Measurements from ENCODE around the gene ST13. TPM values are rescaled to one million over a fixed set of nuclear protein-coding genes. Genes with fewer than 3 reads are reported as not detected.
"Not testable (repeated sequence)": the region's sequence is repeated elsewhere in the genome, so short reads cannot be mapped to it uniquely, and the experiment has no call there.

The ST13 gene
- total RNA-seq, 1 experiment from 2014 or later: 200 TPM

DNA sequence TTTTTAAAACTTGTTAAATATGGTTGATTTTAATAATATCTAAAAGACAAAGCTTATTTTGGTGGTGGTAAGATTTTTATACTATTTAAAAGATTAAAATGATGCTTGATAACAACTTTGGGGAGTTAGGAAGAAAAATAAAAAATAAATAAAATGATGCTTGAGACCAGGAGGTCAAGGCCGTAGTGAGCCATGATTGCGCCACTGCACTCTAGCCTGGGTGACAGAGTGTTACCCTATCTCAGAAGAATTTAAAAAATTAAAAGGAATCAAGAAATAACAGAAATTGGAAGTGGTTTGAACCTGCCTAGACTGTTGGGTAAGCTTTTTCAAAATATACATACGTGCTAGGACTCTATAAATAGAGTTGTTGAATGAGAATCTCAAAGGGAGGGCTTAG is 17.6 kb upstream of the ST13 start:
- H3K36me3 ChIP-seq (ENCODE audit: control insufficient read depth, insufficient read depth, low read length): 0 out of 2 replicates have a peak, but pooled peaks cover 6% of the 10 kb centered on the region
- ChIA-PET CTCF (no interaction called here), POLR2A (no interaction called here)
- DNase-seq (ENCODE audit: low read depth, low spot score) (no peak), ATAC-seq (no peak)
- H3K4me3 ChIP-seq (ENCODE audit: low read depth in 2 of 2, low read length in 2 of 2): no peak overlapping the region
- H3K4me1 ChIP-seq (ENCODE audit: control insufficient read depth, insufficient read depth, low read length): no peaks in the 10 kb centered on the region
- no peak overlapping the region for H3K27ac ChIP-seq (ENCODE audit: low read length)
- intact Hi-C loops (cut with micrococcal nuclease; ENCODE audit: unreplicated experiment): no loop called here
- TF ChIP-seq, protein P1, sequence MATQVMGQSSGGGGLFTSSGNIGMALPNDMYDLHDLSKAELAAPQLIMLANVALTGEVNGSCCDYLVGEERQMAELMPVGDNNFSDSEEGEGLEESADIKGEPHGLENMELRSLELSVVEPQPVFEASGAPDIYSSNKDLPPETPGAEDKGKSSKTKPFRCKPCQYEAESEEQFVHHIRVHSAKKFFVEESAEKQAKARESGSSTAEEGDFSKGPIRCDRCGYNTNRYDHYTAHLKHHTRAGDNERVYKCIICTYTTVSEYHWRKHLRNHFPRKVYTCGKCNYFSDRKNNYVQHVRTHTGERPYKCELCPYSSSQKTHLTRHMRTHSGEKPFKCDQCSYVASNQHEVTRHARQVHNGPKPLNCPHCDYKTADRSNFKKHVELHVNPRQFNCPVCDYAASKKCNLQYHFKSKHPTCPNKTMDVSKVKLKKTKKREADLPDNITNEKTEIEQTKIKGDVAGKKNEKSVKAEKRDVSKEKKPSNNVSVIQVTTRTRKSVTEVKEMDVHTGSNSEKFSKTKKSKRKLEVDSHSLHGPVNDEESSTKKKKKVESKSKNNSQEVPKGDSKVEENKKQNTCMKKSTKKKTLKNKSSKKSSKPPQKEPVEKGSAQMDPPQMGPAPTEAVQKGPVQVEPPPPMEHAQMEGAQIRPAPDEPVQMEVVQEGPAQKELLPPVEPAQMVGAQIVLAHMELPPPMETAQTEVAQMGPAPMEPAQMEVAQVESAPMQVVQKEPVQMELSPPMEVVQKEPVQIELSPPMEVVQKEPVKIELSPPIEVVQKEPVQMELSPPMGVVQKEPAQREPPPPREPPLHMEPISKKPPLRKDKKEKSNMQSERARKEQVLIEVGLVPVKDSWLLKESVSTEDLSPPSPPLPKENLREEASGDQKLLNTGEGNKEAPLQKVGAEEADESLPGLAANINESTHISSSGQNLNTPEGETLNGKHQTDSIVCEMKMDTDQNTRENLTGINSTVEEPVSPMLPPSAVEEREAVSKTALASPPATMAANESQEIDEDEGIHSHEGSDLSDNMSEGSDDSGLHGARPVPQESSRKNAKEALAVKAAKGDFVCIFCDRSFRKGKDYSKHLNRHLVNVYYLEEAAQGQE (IDR thresholded peaks at IDR 0.05; ENCODE audit: insufficient read depth in 1 of 2, low read depth in 2 of 2, low read length in 1 of 2): no peak
- no peak for TF ChIP-seq POLR2AphosphoS5 (IDR thresholded peaks at IDR 0.05; ENCODE audit: low read depth, low read length)
- no peak for TF ChIP-seq TCF7L2 (IDR thresholded peaks at IDR 0.05; ENCODE audit: low read depth, low read length)
- no peak for TF ChIP-seq SIN3A (IDR thresholded peaks at IDR 0.05; ENCODE audit: borderline replicate concordance, insufficient read depth, low read depth, low read length)
- TF ChIP-seq, protein P2, sequence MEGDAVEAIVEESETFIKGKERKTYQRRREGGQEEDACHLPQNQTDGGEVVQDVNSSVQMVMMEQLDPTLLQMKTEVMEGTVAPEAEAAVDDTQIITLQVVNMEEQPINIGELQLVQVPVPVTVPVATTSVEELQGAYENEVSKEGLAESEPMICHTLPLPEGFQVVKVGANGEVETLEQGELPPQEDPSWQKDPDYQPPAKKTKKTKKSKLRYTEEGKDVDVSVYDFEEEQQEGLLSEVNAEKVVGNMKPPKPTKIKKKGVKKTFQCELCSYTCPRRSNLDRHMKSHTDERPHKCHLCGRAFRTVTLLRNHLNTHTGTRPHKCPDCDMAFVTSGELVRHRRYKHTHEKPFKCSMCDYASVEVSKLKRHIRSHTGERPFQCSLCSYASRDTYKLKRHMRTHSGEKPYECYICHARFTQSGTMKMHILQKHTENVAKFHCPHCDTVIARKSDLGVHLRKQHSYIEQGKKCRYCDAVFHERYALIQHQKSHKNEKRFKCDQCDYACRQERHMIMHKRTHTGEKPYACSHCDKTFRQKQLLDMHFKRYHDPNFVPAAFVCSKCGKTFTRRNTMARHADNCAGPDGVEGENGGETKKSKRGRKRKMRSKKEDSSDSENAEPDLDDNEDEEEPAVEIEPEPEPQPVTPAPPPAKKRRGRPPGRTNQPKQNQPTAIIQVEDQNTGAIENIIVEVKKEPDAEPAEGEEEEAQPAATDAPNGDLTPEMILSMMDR (IDR thresholded peaks at IDR 0.05): no peak
- BruUV-seq (replicated peaks): no TSS peak
- in situ Hi-C loops (cut with HindIII; ENCODE audit: low pct_unique_long_range_greater_than_20kb, low sequenced_read_pairs): no loop called here
- H3K9me3 ChIP-seq (ENCODE audit: control insufficient read depth, insufficient read depth, low read depth, low read length): no peaks in the 10 kb centered on the region
- no peaks in the 10 kb centered on the region for H3K27me3 ChIP-seq (ENCODE audit: control insufficient read depth, insufficient read depth, low read length)

DNA sequence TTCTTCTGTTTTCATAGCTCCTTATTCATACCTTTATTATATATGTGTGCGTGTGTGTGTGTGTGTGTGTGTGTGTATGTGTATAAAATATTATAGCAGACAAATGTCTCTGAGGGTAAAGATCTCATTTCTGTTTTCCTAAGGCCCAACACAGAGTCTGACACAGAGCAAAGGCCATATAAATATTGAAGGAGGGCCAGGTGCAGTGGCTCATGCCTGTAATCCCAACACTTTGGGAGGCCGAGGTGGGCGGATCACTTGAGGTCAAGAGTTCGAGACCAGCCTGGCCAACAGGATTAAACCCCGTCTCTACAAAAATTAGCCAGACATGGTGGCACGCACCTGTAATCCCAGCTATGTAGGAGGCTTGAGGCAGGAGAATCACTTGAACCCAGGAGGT is 11.9 kb upstream of the ST13 start:
- ATAC-seq; intact Hi-C loops (cut with micrococcal nuclease; ENCODE audit: unreplicated experiment); H3K36me3 ChIP-seq (ENCODE audit: control insufficient read depth, insufficient read depth, low read length); H3K27me3 ChIP-seq (ENCODE audit: control insufficient read depth, insufficient read depth, low read length); H3K27ac ChIP-seq (ENCODE audit: low read length); CTCF ChIA-PET; H3K4me3 ChIP-seq (ENCODE audit: low read depth in 2 of 2, low read length in 2 of 2); H3K4me1 ChIP-seq (ENCODE audit: control insufficient read depth, insufficient read depth, low read length); H3K9me3 ChIP-seq (ENCODE audit: control insufficient read depth, insufficient read depth, low read depth, low read length); BruUV-seq (replicated peaks); DNase-seq (ENCODE audit: low read depth, low spot score); in situ Hi-C loops (cut with HindIII; ENCODE audit: low pct_unique_long_range_greater_than_20kb, low sequenced_read_pairs): not testable (repeated sequence)
- POLR2A ChIA-PET: interaction anchor here (0.6 to 0.7 kb wide), 2 partner anchors 60 to 447 kb away, joined by 5 read pairs; no protein-coding TSS in a partner anchor

DNA sequence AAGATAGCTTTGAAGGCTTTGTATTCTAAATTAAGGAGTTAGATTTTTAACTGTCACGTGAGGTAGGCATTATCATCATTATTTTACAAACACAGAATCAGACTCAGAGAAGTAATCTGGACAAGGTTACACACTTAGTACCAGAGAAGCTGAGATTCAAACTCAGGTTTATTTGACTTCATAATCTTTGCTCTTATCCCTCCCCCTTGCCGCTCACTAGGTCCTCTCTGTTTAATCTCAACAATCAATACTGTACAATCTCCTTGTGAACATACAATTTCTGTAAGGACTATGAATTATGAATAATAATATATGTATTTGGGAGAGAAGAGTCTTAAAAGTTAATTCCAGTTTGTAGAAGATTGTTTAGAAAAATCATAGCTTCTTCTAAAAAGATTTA is 10.7 kb upstream of the ST13 start:
- DNase-seq (ENCODE audit: low read depth, low spot score): no peak
- TF ChIP-seq, protein P2 (IDR thresholded peaks at IDR 0.05): no peak
- no peak overlapping the region for H3K4me3 ChIP-seq (ENCODE audit: low read depth in 2 of 2, low read length in 2 of 2)
- intact Hi-C loops (cut with micrococcal nuclease; ENCODE audit: unreplicated experiment) (no loop called here), in situ Hi-C loops (cut with HindIII; ENCODE audit: low pct_unique_long_range_greater_than_20kb, low sequenced_read_pairs) (no loop called here)
- no peaks in the 10 kb centered on the region for H3K27me3 ChIP-seq (ENCODE audit: control insufficient read depth, insufficient read depth, low read length)
- no peaks in the 10 kb centered on the region; the same call in 1 of the 2 replicates for H3K4me1 ChIP-seq (ENCODE audit: control insufficient read depth, insufficient read depth, low read length)
- CTCF ChIA-PET: no interaction called here
- BruUV-seq (replicated peaks): no TSS peak
- no peaks in the 10 kb centered on the region for H3K9me3 ChIP-seq (ENCODE audit: control insufficient read depth, insufficient read depth, low read depth, low read length)
- H3K36me3 ChIP-seq (ENCODE audit: control insufficient read depth, insufficient read depth, low read length): 0 out of 2 replicates have a peak, but pooled peaks cover 4% of the 10 kb centered on the region
- ATAC-seq: no peak
- H3K27ac ChIP-seq (ENCODE audit: low read length): no peak overlapping the region
- POLR2A ChIA-PET: interaction anchor here (0.6 to 0.7 kb wide), 3 partner anchors 10 to 165 kb away, joined by 3 to 4 read pairs (median 3); no protein-coding TSS in a partner anchor

Measured in Panc1 (cell line).